Keratinocyte (primary cell): ENCODE measurements around the gene RGS18.

Source experiments
- EZH2 ChIP-seq: IDR thresholded peaks from one replicate; pipeline ENCODE4 v1.6.1; 2012; ENCODE audit warnings: inconsistent platforms, mild to moderate bottlenecking, low read length, moderate library complexity
- TF ChIP-seq, protein P1 (sequence below), 3 experiments: IDR thresholded peaks in 1 of 3; conservative IDR thresholded peaks in 1 of 3; optimal IDR thresholded peaks in 1 of 3; 2 replicates in 2 of 3; 3 replicates in 1 of 3; pipeline versions ENCODE3 to v1.5.1; 2011; ENCODE audit warnings: low read length in 3 of 3, mild to moderate bottlenecking in 3 of 3, moderate library complexity in 2 of 3, control low read depth in 1 of 3, inconsistent platforms in 1 of 3; ENCODE audit not compliant: insufficient read depth in 2 of 3; ENCODE audit errors: extremely low read depth in 1 of 3

DNA sequence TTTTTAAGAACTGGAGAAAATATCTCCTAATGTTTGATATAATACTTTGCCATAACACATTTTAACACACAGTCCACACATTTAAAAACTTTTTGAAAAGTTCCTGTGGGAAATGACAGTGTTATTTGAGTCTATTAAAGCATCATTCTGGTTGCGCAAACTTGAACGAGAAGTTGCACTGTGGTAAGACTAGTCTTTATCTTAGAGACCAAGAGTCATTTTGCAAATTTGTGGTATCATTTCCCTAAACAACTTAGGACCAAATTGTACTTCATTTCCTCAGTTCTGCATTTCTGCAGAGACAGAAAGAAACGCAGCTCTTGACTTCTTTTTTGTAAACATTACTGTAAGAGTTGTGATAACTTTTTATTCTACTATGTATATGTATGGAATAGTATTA, at the start of gene RGS18:
- TF ChIP-seq, protein P1, sequence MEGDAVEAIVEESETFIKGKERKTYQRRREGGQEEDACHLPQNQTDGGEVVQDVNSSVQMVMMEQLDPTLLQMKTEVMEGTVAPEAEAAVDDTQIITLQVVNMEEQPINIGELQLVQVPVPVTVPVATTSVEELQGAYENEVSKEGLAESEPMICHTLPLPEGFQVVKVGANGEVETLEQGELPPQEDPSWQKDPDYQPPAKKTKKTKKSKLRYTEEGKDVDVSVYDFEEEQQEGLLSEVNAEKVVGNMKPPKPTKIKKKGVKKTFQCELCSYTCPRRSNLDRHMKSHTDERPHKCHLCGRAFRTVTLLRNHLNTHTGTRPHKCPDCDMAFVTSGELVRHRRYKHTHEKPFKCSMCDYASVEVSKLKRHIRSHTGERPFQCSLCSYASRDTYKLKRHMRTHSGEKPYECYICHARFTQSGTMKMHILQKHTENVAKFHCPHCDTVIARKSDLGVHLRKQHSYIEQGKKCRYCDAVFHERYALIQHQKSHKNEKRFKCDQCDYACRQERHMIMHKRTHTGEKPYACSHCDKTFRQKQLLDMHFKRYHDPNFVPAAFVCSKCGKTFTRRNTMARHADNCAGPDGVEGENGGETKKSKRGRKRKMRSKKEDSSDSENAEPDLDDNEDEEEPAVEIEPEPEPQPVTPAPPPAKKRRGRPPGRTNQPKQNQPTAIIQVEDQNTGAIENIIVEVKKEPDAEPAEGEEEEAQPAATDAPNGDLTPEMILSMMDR (optimal IDR thresholded peaks at IDR 0.05 in 1 of 3, IDR thresholded peaks at IDR 0.05 in 1 of 3, conservative IDR thresholded peaks at IDR 0.05 in 1 of 3; ENCODE audit: extremely low read depth in 1 of 3, insufficient read depth in 2 of 3, low read length in 3 of 3), result no peak
- TF ChIP-seq EZH2, result no peak
